Endothelial cell of umbilical vein (primary cell): ENCODE results near the gene PRR5. TPM values are rescaled to one million over a fixed set of nuclear protein-coding genes. Genes with fewer than 3 reads are reported as not detected.

Experiments
- BruUV-seq: library from RNA; stranded (reverse); fragments of 400-500 nt; replicated peaks from 2 replicates; lab custom pipeline; 2021; lab: Mats Ljungman, UMichigan
- CTCF ChIA-PET: fragments of 300-600, 350-600 bp; sonication (Branson Sonifier 250); formaldehyde crosslinking; loops from one replicate; lab custom pipeline; 2021; ENCODE audit warnings: antibody characterized with exemption, inconsistent platforms; lab: Charles Lee
- POLR2A ChIA-PET: fragments of 300-600, 350-600 bp; sonication (Branson Sonifier 250); formaldehyde crosslinking; loops from one replicate; lab custom pipeline; 2021; ENCODE audit warnings: antibody characterized with exemption, inconsistent platforms; lab: Charles Lee
- DNase-seq: peaks from one replicate; pipeline ENCODE4 v3.0.0-alpha.2; 2011; ENCODE audit warnings: low read depth, low spot score
- FAIRE-seq: peaks from 2 replicates; lab custom pipeline; 2011; peaks lifted over from hg19 to GRCh38; lab: Jason Lieb, UNC
- H2AFZ ChIP-seq: 2 replicates; pipeline ENCODE4 v1.6.0; 2012; ENCODE audit warnings: low read depth, low read length, control low read depth, inconsistent platforms
- H3K27ac ChIP-seq: 2 replicates; pipeline ENCODE4 v1.5.1; 2011; ENCODE audit warnings: low read depth, mild to moderate bottlenecking, control low read depth, low read length, moderate library complexity; ENCODE audit not compliant: insufficient read depth
- H3K27me3 ChIP-seq, 2 experiments: 2 replicates each; pipeline versions ENCODE4 v1.6.0 to v1.6.1; 2011; ENCODE audit warnings: low read length in 2 of 2, mixed read lengths in 1 of 2; ENCODE audit not compliant: control insufficient read depth in 2 of 2, insufficient read depth in 2 of 2
- H3K36me3 ChIP-seq, 2 experiments: 2 replicates in 1 of 2; 3 replicates in 1 of 2; pipeline ENCODE4 v1.5.1; 2011; ENCODE audit warnings: low read length in 2 of 2, mild to moderate bottlenecking in 1 of 2, moderate library complexity in 1 of 2; ENCODE audit not compliant: control insufficient read depth in 2 of 2, insufficient read depth in 2 of 2; ENCODE audit errors: extremely low read depth in 1 of 2
- H3K4me1 ChIP-seq: 3 replicates; pipeline ENCODE4 v1.5.1; 2011; ENCODE audit warnings: mild to moderate bottlenecking, low read length; ENCODE audit not compliant: control insufficient read depth, insufficient read depth; ENCODE audit errors: extremely low read depth
- H3K4me2 ChIP-seq: 2 replicates; pipeline ENCODE4 v1.6.1; 2011; ENCODE audit warnings: low read length, control low read depth, mixed read lengths; ENCODE audit not compliant: insufficient read depth
- H3K4me3 ChIP-seq, 3 experiments: fragments of 200-600 bp in 1 of 3; sonication (generic), shearing (Covaris generic) in 1 of 3; replicated peaks in 1 of 3; 2 replicates each; pipeline ENCODE4 v1.5.1; 2011 to 2016; ENCODE audit warnings: control low read depth in 3 of 3, low read length in 3 of 3, mild to moderate bottlenecking in 2 of 3, inconsistent platforms in 1 of 3, low read depth in 1 of 3, moderate library complexity in 1 of 3; ENCODE audit not compliant: insufficient read depth in 1 of 3
- H3K79me2 ChIP-seq: 2 replicates; pipeline ENCODE4 v1.6.0; 2012; ENCODE audit warnings: low read length, inconsistent platforms; ENCODE audit not compliant: control insufficient read depth, insufficient read depth
- H3K9ac ChIP-seq: replicated peaks from 2 replicates; pipeline ENCODE3; 2011; ENCODE audit warnings: low read length, control low read depth; ENCODE audit not compliant: insufficient read depth; ENCODE audit errors: extremely low read depth
- H3K9me1 ChIP-seq: replicated peaks from 3 replicates; pipeline ENCODE4 v1.6.0; 2011; ENCODE audit warnings: mild to moderate bottlenecking, low read length; ENCODE audit not compliant: control insufficient read depth, insufficient read depth; ENCODE audit errors: extremely low read depth
- H3K9me3 ChIP-seq: replicated peaks from 2 replicates; pipeline ENCODE4 v1.5.1; 2012; ENCODE audit warnings: low read length, inconsistent platforms; ENCODE audit not compliant: control insufficient read depth, insufficient read depth
- H4K20me1 ChIP-seq: replicated peaks from 2 replicates; pipeline ENCODE3; 2011; ENCODE audit warnings: mild to moderate bottlenecking, low read length; ENCODE audit not compliant: control insufficient read depth, insufficient read depth; ENCODE audit errors: extremely low read depth
- EZH2 ChIP-seq: IDR thresholded peaks from 2 replicates; pipeline ENCODE4 v1.6.1; 2012; ENCODE audit warnings: borderline replicate concordance, low read depth, mild to moderate bottlenecking, moderate library complexity, low read length, inconsistent platforms; ENCODE audit not compliant: severe bottlenecking
- FOS ChIP-seq: IDR thresholded peaks from 2 replicates; pipeline ENCODE4 v1.6.1; 2011; ENCODE audit warnings: mild to moderate bottlenecking, low read length, moderate library complexity, borderline replicate concordance; ENCODE audit not compliant: insufficient read depth
- GATA2 ChIP-seq: IDR thresholded peaks from 2 replicates; pipeline ENCODE4 v1.7.0; 2011; ENCODE audit warnings: low read depth, mild to moderate bottlenecking, moderate library complexity, mixed read lengths, low read length; ENCODE audit not compliant: insufficient read length, insufficient read depth
- JUN ChIP-seq: IDR thresholded peaks from 2 replicates; pipeline ENCODE4 v1.6.1; 2011; ENCODE audit warnings: borderline replicate concordance, low read depth; ENCODE audit not compliant: insufficient read length, insufficient read depth
- MYC ChIP-seq: IDR thresholded peaks from one replicate; pipeline ENCODE4 v1.6.1; 2011; ENCODE audit warnings: mild to moderate bottlenecking, low read depth, low read length
- POLR2A ChIP-seq: IDR thresholded peaks from 2 replicates; pipeline ENCODE4 v1.6.1; 2012; ENCODE audit warnings: low read depth, mild to moderate bottlenecking, control low read depth, low read length
- POLR2AphosphoS5 ChIP-seq: IDR thresholded peaks from 2 replicates; pipeline ENCODE4 v1.6.1; 2012; ENCODE audit warnings: low read depth, mild to moderate bottlenecking, control low read depth, low read length, moderate library complexity; ENCODE audit not compliant: insufficient read depth
- dilution Hi-C: fragments of 300-500 bp; cut with MboI; formaldehyde crosslinking; loops from one replicate; pipeline ENCODE4 v1.15.0; 2019; ENCODE audit warnings: low sequenced_read_pairs; ENCODE audit not compliant: extremely low pct_ligation_motif_present
- intact Hi-C: fragments of 100-400 bp; cut with micrococcal nuclease; formaldehyde crosslinking; loops from one replicate; pipeline ENCODE4 v1.10.0; 2022
- polyA plus RNA-seq, 4 experiments: library from polyadenylated mRNA; depleted of rRNA in 3 of 4; stranded (reverse) in 3 of 4; unstranded in 1 of 4; fragments of >200 nt; gene quantifications; 2 replicates each; pipeline versions ENCODE4 v1.2.1 to v1.2.3, GENCODE V29; 2011 to 2012; ENCODE audit warnings: missing spikeins in 1 of 4
- total RNA-seq: library from RNA; stranded (reverse); gene quantifications from 2 replicates; pipeline ENCODE4 v1.2.3, GENCODE V29; 2021
- TF ChIP-seq, protein P1 (sequence below), 2 donors: IDR thresholded peaks; 1 replicate in 1 of 2; 2 replicates in 1 of 2; pipeline ENCODE4 v1.5.1; 2011; ENCODE audit warnings: low read length in 2 of 2, mild to moderate bottlenecking in 2 of 2, moderate library complexity in 2 of 2, control low read depth in 1 of 2, inconsistent platforms in 1 of 2, low read depth in 1 of 2; ENCODE audit not compliant: insufficient read depth in 1 of 2; ENCODE audit errors: extremely low read depth in 1 of 2
- TF ChIP-seq, protein P2 (sequence below): IDR thresholded peaks from 2 replicates; pipeline ENCODE4 v1.6.1; 2011; ENCODE audit not compliant: insufficient read depth, insufficient read length

PRR5 gene
- total and polyA plus RNA-seq, 2 donors (not counting 3 experiments of a cell fraction or from before 2014, with no cell fraction given), result 4.3 to 9.0 TPM

DNA sequence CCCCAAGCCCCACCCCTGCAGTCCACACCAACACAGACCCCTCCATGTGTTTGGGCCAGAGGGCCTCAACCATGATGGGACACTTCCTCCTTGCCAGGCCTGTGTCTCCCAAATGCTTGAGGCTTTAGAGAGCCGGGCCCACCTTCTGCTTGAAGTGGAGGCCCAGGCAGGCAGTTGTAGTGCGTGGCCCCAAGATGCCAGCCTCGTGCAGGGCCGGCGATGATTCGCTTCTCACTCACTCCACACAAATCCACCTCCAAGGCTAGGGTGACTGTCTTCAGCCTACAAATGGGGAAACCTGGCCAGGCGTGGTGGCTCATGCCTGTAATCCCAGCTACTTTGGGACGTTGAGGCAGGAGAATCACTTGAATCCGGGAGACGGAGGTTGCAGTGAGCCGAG, 5.7 kb downstream of the PRR5 start:
- H3K9me3 ChIP-seq, result no peaks in the 10 kb centered on the region
- no TSS peak for BruUV-seq
- H3K27me3 ChIP-seq, result peaks cover 6 to 7% of the 10 kb centered on the region in 2 experiments
- dilution Hi-C loops, result no loop called here
- H3K4me1 ChIP-seq, result no peaks in the 10 kb centered on the region
- TF ChIP-seq, protein P1, sequence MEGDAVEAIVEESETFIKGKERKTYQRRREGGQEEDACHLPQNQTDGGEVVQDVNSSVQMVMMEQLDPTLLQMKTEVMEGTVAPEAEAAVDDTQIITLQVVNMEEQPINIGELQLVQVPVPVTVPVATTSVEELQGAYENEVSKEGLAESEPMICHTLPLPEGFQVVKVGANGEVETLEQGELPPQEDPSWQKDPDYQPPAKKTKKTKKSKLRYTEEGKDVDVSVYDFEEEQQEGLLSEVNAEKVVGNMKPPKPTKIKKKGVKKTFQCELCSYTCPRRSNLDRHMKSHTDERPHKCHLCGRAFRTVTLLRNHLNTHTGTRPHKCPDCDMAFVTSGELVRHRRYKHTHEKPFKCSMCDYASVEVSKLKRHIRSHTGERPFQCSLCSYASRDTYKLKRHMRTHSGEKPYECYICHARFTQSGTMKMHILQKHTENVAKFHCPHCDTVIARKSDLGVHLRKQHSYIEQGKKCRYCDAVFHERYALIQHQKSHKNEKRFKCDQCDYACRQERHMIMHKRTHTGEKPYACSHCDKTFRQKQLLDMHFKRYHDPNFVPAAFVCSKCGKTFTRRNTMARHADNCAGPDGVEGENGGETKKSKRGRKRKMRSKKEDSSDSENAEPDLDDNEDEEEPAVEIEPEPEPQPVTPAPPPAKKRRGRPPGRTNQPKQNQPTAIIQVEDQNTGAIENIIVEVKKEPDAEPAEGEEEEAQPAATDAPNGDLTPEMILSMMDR (IDR thresholded peaks at IDR 0.05; ENCODE audit: extremely low read depth in 1 of 2, insufficient read depth in 1 of 2, low read depth in 1 of 2, low read length in 2 of 2), result no peak
- no peak for TF ChIP-seq MYC
- TF ChIP-seq FOS, result no peak
- TF ChIP-seq EZH2, result no peak
- TF ChIP-seq JUN, result no peak
- TF ChIP-seq, protein P2, sequence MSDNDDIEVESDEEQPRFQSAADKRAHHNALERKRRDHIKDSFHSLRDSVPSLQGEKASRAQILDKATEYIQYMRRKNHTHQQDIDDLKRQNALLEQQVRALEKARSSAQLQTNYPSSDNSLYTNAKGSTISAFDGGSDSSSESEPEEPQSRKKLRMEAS, result no peak
- TF ChIP-seq GATA2, result no peak
- no peak for TF ChIP-seq POLR2A
- no peak for TF ChIP-seq POLR2AphosphoS5
- H3K4me3 ChIP-seq, result no peak overlapping the region
- DNase-seq, result no peak
- ChIA-PET CTCF (interaction anchor here (0.9 kb wide), 1 partner anchor 23 kb away, joined by 4 read pairs; no protein-coding TSS in a partner anchor), POLR2A (no interaction called here)
- no peaks in the 10 kb centered on the region for H3K9me1 ChIP-seq
- H3K4me2 ChIP-seq, result no peak overlapping the region
- no peaks in the 10 kb centered on the region for H3K36me3 ChIP-seq
- no peaks in the 10 kb centered on the region for H4K20me1 ChIP-seq
- intact Hi-C loops, result no loop called here
- no peak overlapping the region for H2AFZ ChIP-seq
- no peak overlapping the region for H3K9ac ChIP-seq
- FAIRE-seq, result no peak
- H3K27ac ChIP-seq, result no peak overlapping the region
- H3K79me2 ChIP-seq, result no peaks in the 10 kb centered on the region
